ENCODE data around the gene GINS2. TPM values are rescaled to one million over a fixed set of nuclear protein-coding genes. Genes with fewer than 3 reads are reported as not detected.

GINS2 gene
- total RNA-seq, 4 donors from 2014 or later: 1.00 to 4.4 (median 1.2) TPM; not detected in 1

DNA sequence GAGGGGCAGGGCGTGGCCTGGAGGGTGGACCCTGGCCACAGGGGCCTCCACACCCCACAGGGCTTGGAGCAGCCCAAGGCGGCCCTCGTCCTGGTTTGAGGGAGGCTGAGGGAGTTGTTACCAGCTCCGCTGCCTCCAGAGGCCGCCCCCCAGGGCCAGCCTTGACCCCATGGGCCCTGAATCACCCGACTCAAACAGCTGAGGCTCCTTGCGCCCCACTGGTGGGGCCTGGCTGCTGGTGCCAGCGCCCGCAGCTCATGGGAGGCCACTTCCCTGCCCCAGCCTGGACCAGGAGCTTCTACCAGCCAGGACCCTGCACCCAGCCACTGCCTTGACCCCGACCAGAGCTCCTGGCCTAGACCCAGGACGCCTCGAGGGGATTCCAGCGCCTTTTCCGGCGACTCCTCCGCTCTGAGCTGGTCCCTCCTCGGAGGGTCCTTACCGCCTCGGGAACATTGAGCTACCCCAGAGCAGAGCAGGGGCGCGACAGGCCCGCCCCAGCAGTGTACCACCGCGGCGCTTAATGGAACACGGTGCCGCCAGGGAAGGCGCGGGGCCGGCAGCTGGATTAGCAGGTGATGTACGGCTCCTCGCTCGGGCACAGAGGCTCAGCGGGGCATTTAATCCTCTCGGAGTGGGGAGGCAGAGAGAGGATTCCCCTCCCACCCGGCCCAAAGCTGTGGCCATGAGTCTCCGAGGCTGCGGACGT, 38.5 kb downstream of the GINS2 start:
- peaks cover 0 to 6% (median 0%) of the 10 kb centered on the region in 4 donors for H3K36me3 ChIP-seq
- intact Hi-C loops (cut with DNase I; ENCODE audit: low total_unique reads): no loop called here
- 94% methylated on average over 36 of the region's 39 CpGs; no CpG with 5 or more reads in 1 of the 2 donors for WGBS, 2 donors (ENCODE audit: low coverage in 1 of 2)
- peaks cover 21 to 42% (median 31%) of the 10 kb centered on the region in 4 donors for H3K4me1 ChIP-seq
- peak overlapping the region in 2 of 4 donors; percentile 6 to 14 for H3K27ac ChIP-seq
- TF ChIP-seq POLR2AphosphoS5 (IDR thresholded peaks at IDR 0.05): no peak
- TF ChIP-seq POLR2A (IDR thresholded peaks at IDR 0.05): no peak
- no peak for TF ChIP-seq EP300 (IDR thresholded peaks at IDR 0.05; ENCODE audit: low read depth)
- TF ChIP-seq, protein P1, sequence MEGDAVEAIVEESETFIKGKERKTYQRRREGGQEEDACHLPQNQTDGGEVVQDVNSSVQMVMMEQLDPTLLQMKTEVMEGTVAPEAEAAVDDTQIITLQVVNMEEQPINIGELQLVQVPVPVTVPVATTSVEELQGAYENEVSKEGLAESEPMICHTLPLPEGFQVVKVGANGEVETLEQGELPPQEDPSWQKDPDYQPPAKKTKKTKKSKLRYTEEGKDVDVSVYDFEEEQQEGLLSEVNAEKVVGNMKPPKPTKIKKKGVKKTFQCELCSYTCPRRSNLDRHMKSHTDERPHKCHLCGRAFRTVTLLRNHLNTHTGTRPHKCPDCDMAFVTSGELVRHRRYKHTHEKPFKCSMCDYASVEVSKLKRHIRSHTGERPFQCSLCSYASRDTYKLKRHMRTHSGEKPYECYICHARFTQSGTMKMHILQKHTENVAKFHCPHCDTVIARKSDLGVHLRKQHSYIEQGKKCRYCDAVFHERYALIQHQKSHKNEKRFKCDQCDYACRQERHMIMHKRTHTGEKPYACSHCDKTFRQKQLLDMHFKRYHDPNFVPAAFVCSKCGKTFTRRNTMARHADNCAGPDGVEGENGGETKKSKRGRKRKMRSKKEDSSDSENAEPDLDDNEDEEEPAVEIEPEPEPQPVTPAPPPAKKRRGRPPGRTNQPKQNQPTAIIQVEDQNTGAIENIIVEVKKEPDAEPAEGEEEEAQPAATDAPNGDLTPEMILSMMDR (IDR thresholded peaks at IDR 0.05): no peak
- no peak for DNase-seq
- in situ Hi-C loops (cut with MboI; ENCODE audit: low pct_ligation_motif_present in 1 of 4, low pct_unique_long_range_greater_than_20kb in 1 of 4, low sequenced_read_pairs in 3 of 4): no loop called here
- no peaks in the 10 kb centered on the region for H3K9me3 ChIP-seq
- no peak overlapping the region for H3K4me3 ChIP-seq
- no peaks in the 10 kb centered on the region for H3K27me3 ChIP-seq

DNA sequence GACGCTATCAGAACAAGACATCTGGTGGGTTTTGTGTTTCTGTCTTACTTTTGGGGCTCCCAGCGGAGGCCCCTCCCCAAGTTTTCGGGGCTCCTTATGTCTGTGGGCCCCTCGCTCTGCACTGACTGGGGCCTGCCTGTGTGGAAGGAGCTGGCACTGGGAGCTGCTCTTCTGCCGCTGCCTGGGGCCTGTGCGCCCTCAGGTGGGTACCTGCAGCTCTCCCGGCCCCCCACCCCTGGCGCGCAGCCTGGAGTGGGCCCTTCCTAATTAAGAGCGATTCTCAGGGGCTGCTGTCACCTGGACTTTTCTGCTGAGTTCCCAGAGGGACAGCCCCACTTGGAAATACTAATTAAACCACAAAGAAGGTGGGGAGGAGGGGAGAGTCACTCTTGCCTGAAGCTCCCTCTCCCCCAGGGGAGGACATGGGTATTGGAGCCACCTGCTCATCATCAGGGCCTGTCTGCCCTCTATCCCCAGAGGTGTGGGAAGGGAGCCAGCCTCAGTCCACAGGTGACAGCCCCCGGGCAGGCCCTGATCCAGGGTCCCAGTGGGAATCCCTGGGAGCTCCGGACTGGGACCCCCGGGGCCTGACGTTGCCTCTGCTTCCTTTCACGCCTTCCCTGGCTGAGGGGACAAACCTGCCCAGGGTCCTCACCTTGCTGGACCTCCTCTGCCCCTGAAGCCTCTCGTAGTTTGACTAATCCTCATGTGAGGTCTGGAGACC, 39.2 kb downstream of the GINS2 start:
- Histone ChIP-seq H3K36me3 (peaks cover 0 to 6% (median 0%) of the 10 kb centered on the region in 4 donors), H3K4me1 (peaks cover 21 to 50% (median 38%) of the 10 kb centered on the region in 4 donors), H3K9me3 (no peaks in the 10 kb centered on the region), H3K4me3 (no peak overlapping the region), H3K27ac (no peak overlapping the region), H3K27me3 (no peaks in the 10 kb centered on the region)
- 84% methylated on average over 14 of the region's 16 CpGs; no CpG with 5 or more reads in 1 of the 2 donors for WGBS, 2 donors (ENCODE audit: low coverage in 1 of 2)
- DNase-seq: no peak
- in situ Hi-C loops (cut with MboI; ENCODE audit: low pct_ligation_motif_present in 1 of 4, low pct_unique_long_range_greater_than_20kb in 1 of 4, low sequenced_read_pairs in 3 of 4) (no loop called here), intact Hi-C loops (cut with DNase I; ENCODE audit: low total_unique reads) (no loop called here)
- TF ChIP-seq POLR2A (IDR thresholded peaks at IDR 0.05) (no peak), EP300 (IDR thresholded peaks at IDR 0.05; ENCODE audit: low read depth) (no peak), POLR2AphosphoS5 (IDR thresholded peaks at IDR 0.05) (no peak)
- TF ChIP-seq, protein P1 (IDR thresholded peaks at IDR 0.05): no peak

DNA sequence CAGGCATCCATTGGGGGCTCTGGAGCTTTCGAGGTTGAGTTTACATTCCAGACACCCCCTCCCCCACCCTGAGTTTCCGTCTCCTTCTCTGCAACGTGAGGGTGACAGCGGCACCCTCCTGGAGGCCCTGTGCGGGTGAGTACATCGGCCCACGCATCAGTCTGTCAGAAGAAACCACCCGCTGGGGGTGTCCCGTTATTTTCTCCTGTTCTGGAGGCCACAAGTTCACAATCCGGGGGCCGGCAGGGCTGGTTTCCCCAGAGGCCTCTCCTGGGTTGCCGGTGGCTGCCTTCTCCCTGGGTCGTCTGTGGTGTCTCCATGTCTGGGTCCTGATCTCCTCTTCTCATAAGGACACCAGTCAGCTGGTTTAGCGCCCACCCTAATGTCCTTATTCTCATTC, 39.9 kb downstream of the GINS2 start:
- intact Hi-C loops (cut with DNase I; ENCODE audit: low total_unique reads): no loop called here
- TF ChIP-seq POLR2AphosphoS5 (IDR thresholded peaks at IDR 0.05): no peak
- TF ChIP-seq, protein P1 (IDR thresholded peaks at IDR 0.05): no peak
- TF ChIP-seq EP300 (IDR thresholded peaks at IDR 0.05; ENCODE audit: low read depth): no peak
- TF ChIP-seq POLR2A (IDR thresholded peaks at IDR 0.05): no peak
- Histone ChIP-seq H3K9me3 (no peaks in the 10 kb centered on the region), H3K27me3 (no peaks in the 10 kb centered on the region), H3K4me3 (no peak overlapping the region), H3K27ac (no peak overlapping the region), H3K36me3 (peaks cover 0 to 6% (median 0%) of the 10 kb centered on the region in 4 donors), H3K4me1 (peaks cover 20 to 54% (median 44%) of the 10 kb centered on the region in 4 donors)
- DNase-seq: no peak
- WGBS, 2 donors (ENCODE audit: low coverage in 1 of 2): 79% methylated on average over 14 of the region's 14 CpGs; no CpG with 5 or more reads in 1 of the 2 donors
- in situ Hi-C loops (cut with MboI; ENCODE audit: low pct_ligation_motif_present in 1 of 4, low pct_unique_long_range_greater_than_20kb in 1 of 4, low sequenced_read_pairs in 3 of 4): no loop called here

DNA sequence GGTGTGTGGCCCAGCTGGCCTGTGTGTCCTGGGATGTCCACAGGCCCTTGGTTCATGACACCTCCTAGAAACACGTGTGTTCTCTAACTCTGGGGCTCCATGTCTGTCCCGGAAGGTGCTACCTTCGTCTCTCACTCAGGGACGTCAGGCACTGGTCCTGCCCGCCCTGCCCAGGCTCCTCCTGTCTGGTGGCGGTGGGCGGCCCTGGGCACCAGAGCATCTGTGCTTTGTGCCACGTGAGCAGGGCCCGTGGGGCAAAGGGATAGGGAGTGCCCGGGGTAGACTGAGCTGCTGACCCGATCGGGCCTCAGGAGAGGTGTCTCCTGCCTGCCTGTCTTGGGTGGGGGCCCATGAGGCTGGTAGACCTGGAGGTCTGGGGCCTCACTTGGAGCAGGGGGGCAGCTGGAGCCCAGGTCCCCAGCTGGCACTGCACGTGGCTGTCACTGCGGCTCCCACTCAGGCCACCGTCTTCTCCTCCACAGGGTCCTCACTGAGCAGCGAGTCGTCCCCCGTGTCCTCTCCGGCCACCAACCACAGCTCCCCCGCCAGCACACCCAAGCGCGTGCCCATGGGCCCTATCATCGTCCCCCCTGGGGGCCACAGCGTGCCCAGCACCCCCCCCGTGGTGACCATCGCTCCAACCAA, 40.6 kb downstream of the GINS2 start:
- Histone ChIP-seq H3K9me3 (no peaks in the 10 kb centered on the region), H3K4me1 (peaks cover 14 to 54% (median 44%) of the 10 kb centered on the region in 4 donors), H3K36me3 (peaks cover 0 to 6% (median 0%) of the 10 kb centered on the region in 4 donors), H3K27ac (no peak overlapping the region), H3K4me3 (no peak overlapping the region), H3K27me3 (no peaks in the 10 kb centered on the region)
- 89% methylated on average over 24 of the region's 26 CpGs; no CpG with 5 or more reads in 1 of the 2 donors for WGBS, 2 donors (ENCODE audit: low coverage in 1 of 2)
- no peak for DNase-seq
- in situ Hi-C loops (cut with MboI; ENCODE audit: low pct_ligation_motif_present in 1 of 4, low pct_unique_long_range_greater_than_20kb in 1 of 4, low sequenced_read_pairs in 3 of 4): no loop called here
- TF ChIP-seq POLR2A (IDR thresholded peaks at IDR 0.05): no peak
- TF ChIP-seq EP300 (IDR thresholded peaks at IDR 0.05; ENCODE audit: low read depth): no peak
- no peak for TF ChIP-seq POLR2AphosphoS5 (IDR thresholded peaks at IDR 0.05)
- TF ChIP-seq, protein P1 (IDR thresholded peaks at IDR 0.05): no peak
- intact Hi-C loops (cut with DNase I; ENCODE audit: low total_unique reads): no loop called here

Measured in transverse colon (tissue), 4 donors.